OCI-LY3 (cell line): Measurements from ENCODE around the gene GPR89B.

Experiments
- CTCF ChIP-seq: fragments of 200-600, 300-600 bp; sonication (generic); IDR thresholded peaks from 2 replicates; pipeline ENCODE4 v1.5.1; 2014; ENCODE audit warnings: antibody characterized with exemption, low read length, low read depth
- EZH2phosphoT487 ChIP-seq: fragments of 200-600 bp; shearing (Covaris generic); IDR thresholded peaks from 2 replicates; pipeline ENCODE4 v1.6.1; 2018; ENCODE audit warnings: antibody characterized with exemption, mixed run types, low read depth

- TF ChIP-seq CTCF (no peak), EZH2phosphoT487 (no peak)
These were observed 45.7 kb upstream of the GPR89B start for GRCh38 chr1:147882535-147882934.
